Body of pancreas (tissue), 4 donors: ENCODE results near the gene LDLR. TPM values are rescaled to one million over a fixed set of nuclear protein-coding genes. Genes with fewer than 3 reads are reported as not detected.

Experiments
- ATAC-seq: fragments of 150-250 bp; one replicate; pipeline ENCODE4 v1.9.1; 2016
- DNase-seq, 4 donors: peaks; one replicate each; pipeline ENCODE4 v3.0.0-alpha.2; 2019
- H3K27ac ChIP-seq, 4 donors: fragments of 200-600 bp; sonication (generic); 1 replicate in 3 of 4; 2 replicates in 1 of 4; pipeline versions ENCODE4 v1.5.1 to v1.6.1; 2016 to 2019; ENCODE audit warnings: mild to moderate bottlenecking in 1 of 4, mixed read lengths in 1 of 4, moderate library complexity in 1 of 4
- H3K27me3 ChIP-seq, 2 donors: fragments of 200-600 bp; sonication (generic); one replicate each; pipeline ENCODE4 v1.6.0; 2016; ENCODE audit warnings: mild to moderate bottlenecking in 1 of 2
- H3K36me3 ChIP-seq, 2 donors: fragments of 200-600 bp; sonication (generic); replicated peaks in 1 of 2; 2 replicates each; pipeline ENCODE4 v1.5.1; 2016; ENCODE audit warnings: low read depth in 2 of 2; ENCODE audit not compliant: insufficient read depth in 1 of 2
- H3K4me1 ChIP-seq: fragments of 200-600 bp; sonication (generic); one replicate; pipeline ENCODE4 v1.6.0; 2016
- H3K4me3 ChIP-seq, 2 donors: fragments of 200-600 bp; sonication (generic); 1 replicate in 1 of 2; 2 replicates in 1 of 2; pipeline ENCODE4 v1.5.1; 2016 to 2019
- H3K9me3 ChIP-seq, 3 donors: fragments of 200-600 bp; sonication (generic); 1 replicate in 2 of 3; 2 replicates in 1 of 3; pipeline ENCODE4 v1.5.1; 2016
- CTCF ChIP-seq, 7 experiments: fragments of 450-650 bp in 4 of 7; fragments of 200-600 bp in 3 of 7; sonication (generic) in 3 of 7; IDR thresholded peaks; one replicate each; pipeline ENCODE4 v1.5.1; 2016 to 2019; ENCODE audit warnings: antibody characterized with exemption in 7 of 7
- POLR2A ChIP-seq, 3 donors: fragments of 450-650 bp; IDR thresholded peaks; one replicate each; pipeline ENCODE4 v1.6.1; 2016; ENCODE audit warnings: antibody characterized with exemption in 3 of 3, mild to moderate bottlenecking in 2 of 3
- WGBS, 2 donors: methylation state at CpG; one replicate each; pipeline ENCODE4 v1.1.5; 2017; 5-methylcytosine and 5-hydroxymethylcytosine counted together
- intact Hi-C: fragments of 100-400 bp; cut with DNase I; formaldehyde crosslinking; loops from one replicate; pipeline ENCODE4 v1.15.1; 2023
- total RNA-seq, 2 donors: library from RNA; depleted of rRNA; stranded (reverse); fragments of >200 nt; gene quantifications; one replicate each; pipeline ENCODE4 v1.1.0, GENCODE V29; 2016

Gene LDLR
- total RNA-seq, 2 donors from 2014 or later, result 18.9 to 105 TPM

- no peaks in the 10 kb centered on the region for H3K27me3 ChIP-seq
- no peaks in the 10 kb centered on the region for H3K36me3 ChIP-seq
- peaks cover 63% of the 10 kb centered on the region for H3K4me1 ChIP-seq
- no peak overlapping the region for H3K27ac ChIP-seq
- TF ChIP-seq POLR2A (IDR thresholded peaks at IDR 0.05), result no peak
- TF ChIP-seq CTCF (IDR thresholded peaks at IDR 0.05), result no peak
- ATAC-seq (no peak), DNase-seq (no peak)
- intact Hi-C loops, result no loop called here
- no peak overlapping the region for H3K4me3 ChIP-seq
- H3K9me3 ChIP-seq, result no peaks in the 10 kb centered on the region
- 87 to 92% methylated on average over 9 of the region's 9 CpGs for WGBS, 2 donors
Observed at GRCh38 chr19:11140896-11141295, 51.6 kb downstream of the LDLR start.

- Histone ChIP-seq H3K27me3 (no peaks in the 10 kb centered on the region), H3K4me1 (peaks cover 63% of the 10 kb centered on the region), H3K9me3 (no peaks in the 10 kb centered on the region), H3K27ac (peak overlapping the region; percentile 59 to 96 (median 88)), H3K4me3 (no peak overlapping the region), H3K36me3 (no peaks in the 10 kb centered on the region)
- TF ChIP-seq POLR2A (IDR thresholded peaks at IDR 0.05), result no peak
- no peak for TF ChIP-seq CTCF (IDR thresholded peaks at IDR 0.05)
- no peak for ATAC-seq
- WGBS, 2 donors, result 60 to 80% methylated on average over 1 to 9 of the region's 9 CpGs
- DNase-seq, result peak in 2 of 4 donors; percentile 34 to 39
- intact Hi-C loops, result no loop called here
Observed at GRCh38 chr19:11141937-11142527, 52.8 kb downstream of the LDLR start.

GRCh38 chr19:11142528-11143171 lies 53.4 kb downstream of the LDLR start:
- peak; percentile 78 for ATAC-seq
- Histone ChIP-seq H3K4me3 (no peak overlapping the region), H3K4me1 (peaks cover 59% of the 10 kb centered on the region), H3K27ac (peak overlapping the region; percentile 82 to 96 (median 88)), H3K9me3 (no peaks in the 10 kb centered on the region), H3K36me3 (no peaks in the 10 kb centered on the region), H3K27me3 (no peaks in the 10 kb centered on the region)
- intact Hi-C loops, result no loop called here
- TF ChIP-seq POLR2A (IDR thresholded peaks at IDR 0.05) (no peak), CTCF (IDR thresholded peaks at IDR 0.05) (no peak)
- WGBS, 2 donors, result 34% methylated on average over 15 of the region's 22 CpGs; no CpG with 5 or more reads in 1 of the 2 donors
- peak; percentile 80 to 94 (median 88) for DNase-seq

GRCh38 chr19:11145536-11145924 lies 56.3 kb downstream of the LDLR start:
- 93 to 100% methylated on average over 3 of the region's 3 CpGs for WGBS, 2 donors
- Histone ChIP-seq H3K36me3 (no peaks in the 10 kb centered on the region), H3K27me3 (no peaks in the 10 kb centered on the region), H3K4me1 (peaks cover 31% of the 10 kb centered on the region), H3K4me3 (no peak overlapping the region), H3K9me3 (no peaks in the 10 kb centered on the region), H3K27ac (no peak overlapping the region)
- intact Hi-C loops, result no loop called here
- no peak for ATAC-seq
- TF ChIP-seq CTCF (IDR thresholded peaks at IDR 0.05), result no peak
- no peak for TF ChIP-seq POLR2A (IDR thresholded peaks at IDR 0.05)
- DNase-seq, result no peak

- Histone ChIP-seq H3K4me1 (peaks cover 21% of the 10 kb centered on the region), H3K4me3 (no peak overlapping the region), H3K27me3 (no peaks in the 10 kb centered on the region), H3K9me3 (no peaks in the 10 kb centered on the region), H3K36me3 (no peaks in the 10 kb centered on the region), H3K27ac (no peak overlapping the region)
- intact Hi-C loops, result no loop called here
- DNase-seq (no peak), ATAC-seq (no peak)
- 89 to 93% methylated on average over 13 of the region's 14 CpGs for WGBS, 2 donors
- TF ChIP-seq POLR2A (IDR thresholded peaks at IDR 0.05) (no peak), CTCF (IDR thresholded peaks at IDR 0.05) (no peak)
Observed at GRCh38 chr19:11148001-11148400, 58.7 kb downstream of the LDLR start.
